ENCODE results near the gene DUSP8. TPM values are rescaled to one million over a fixed set of nuclear protein-coding genes. Genes with fewer than 3 reads are reported as not detected.

The DUSP8 gene
- total RNA-seq, 1 experiment from 2014 or later, result 14.0 TPM

DNA sequence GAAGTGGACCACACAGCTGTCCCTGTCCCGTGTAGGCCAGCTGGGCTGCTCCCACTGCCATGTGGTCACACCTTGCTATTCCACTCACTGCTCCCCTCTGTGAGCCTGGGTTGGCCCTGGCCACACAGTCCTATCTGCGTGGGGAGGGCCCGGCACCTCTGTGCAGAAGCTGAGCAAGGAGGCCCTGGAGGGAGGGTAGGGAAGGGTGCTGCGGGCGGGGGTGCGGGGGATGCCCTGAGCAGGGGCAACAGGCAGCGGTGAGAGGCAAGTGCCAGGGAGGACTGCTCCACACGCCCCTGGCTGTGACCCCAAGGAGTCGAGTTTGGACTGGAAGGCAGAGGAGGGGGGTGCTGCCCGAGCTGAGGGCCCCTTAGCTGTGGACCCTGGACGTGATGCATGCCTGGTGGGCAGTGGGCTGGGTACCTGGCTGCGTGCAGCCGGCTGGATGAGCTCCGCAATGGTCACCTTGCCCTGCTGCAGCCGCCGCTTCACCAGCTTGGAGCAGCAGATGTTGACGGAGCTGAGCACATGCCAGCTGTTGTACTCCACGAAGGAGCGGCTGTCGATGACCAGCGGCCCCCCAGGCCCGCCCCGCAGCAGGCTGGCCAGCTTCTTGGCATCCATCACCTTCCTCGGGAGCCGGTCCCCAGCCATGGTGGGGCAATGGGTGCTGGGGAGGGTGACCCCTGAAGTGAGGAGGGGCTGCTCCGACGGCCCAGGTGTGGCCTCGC, 6.7 kb downstream of the DUSP8 start:
- Mint-ChIP-seq H3K36me3 (ENCODE audit: insufficient read depth, unreplicated experiment) (peaks cover 33% of the 10 kb centered on the region), H3K9me3 (ENCODE audit: low read depth, unreplicated experiment) (no peaks in the 10 kb centered on the region), H3K27me3 (ENCODE audit: unreplicated experiment) (no peaks in the 10 kb centered on the region), H3K4me3 (ENCODE audit: low read depth, unreplicated experiment) (no peak overlapping the region), H3K4me1 (ENCODE audit: low read depth, unreplicated experiment) (peaks cover 7% of the 10 kb centered on the region), H3K27ac (ENCODE audit: unreplicated experiment) (no peak overlapping the region)
- DNase-seq, result no peak
- intact Hi-C loops (cut with micrococcal nuclease; ENCODE audit: unreplicated experiment), result no loop called here
- CTCF ChIA-PET, result interaction anchor here (0.6 kb wide), 1 partner anchor 17 kb away, joined by 3 read pairs; no protein-coding TSS in a partner anchor
- BruUV-seq (replicated peaks), result no TSS peak
- TF ChIP-seq, protein P1, sequence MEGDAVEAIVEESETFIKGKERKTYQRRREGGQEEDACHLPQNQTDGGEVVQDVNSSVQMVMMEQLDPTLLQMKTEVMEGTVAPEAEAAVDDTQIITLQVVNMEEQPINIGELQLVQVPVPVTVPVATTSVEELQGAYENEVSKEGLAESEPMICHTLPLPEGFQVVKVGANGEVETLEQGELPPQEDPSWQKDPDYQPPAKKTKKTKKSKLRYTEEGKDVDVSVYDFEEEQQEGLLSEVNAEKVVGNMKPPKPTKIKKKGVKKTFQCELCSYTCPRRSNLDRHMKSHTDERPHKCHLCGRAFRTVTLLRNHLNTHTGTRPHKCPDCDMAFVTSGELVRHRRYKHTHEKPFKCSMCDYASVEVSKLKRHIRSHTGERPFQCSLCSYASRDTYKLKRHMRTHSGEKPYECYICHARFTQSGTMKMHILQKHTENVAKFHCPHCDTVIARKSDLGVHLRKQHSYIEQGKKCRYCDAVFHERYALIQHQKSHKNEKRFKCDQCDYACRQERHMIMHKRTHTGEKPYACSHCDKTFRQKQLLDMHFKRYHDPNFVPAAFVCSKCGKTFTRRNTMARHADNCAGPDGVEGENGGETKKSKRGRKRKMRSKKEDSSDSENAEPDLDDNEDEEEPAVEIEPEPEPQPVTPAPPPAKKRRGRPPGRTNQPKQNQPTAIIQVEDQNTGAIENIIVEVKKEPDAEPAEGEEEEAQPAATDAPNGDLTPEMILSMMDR (IDR thresholded peaks at IDR 0.05; ENCODE audit: unreplicated experiment), result no peak

- TF ChIP-seq, protein P1 (IDR thresholded peaks at IDR 0.05; ENCODE audit: unreplicated experiment), result no peak
- H3K9me3 Mint-ChIP-seq (ENCODE audit: low read depth, unreplicated experiment), result no peaks in the 10 kb centered on the region
- H3K36me3 Mint-ChIP-seq (ENCODE audit: insufficient read depth, unreplicated experiment), result peaks cover 32% of the 10 kb centered on the region
- H3K4me1 Mint-ChIP-seq (ENCODE audit: low read depth, unreplicated experiment), result peaks cover 10% of the 10 kb centered on the region
- no peak overlapping the region for H3K4me3 Mint-ChIP-seq (ENCODE audit: low read depth, unreplicated experiment)
- CTCF ChIA-PET, result interaction anchor here (0.9 kb wide), 1 partner anchor 18 kb away, joined by 3 read pairs; no protein-coding TSS in a partner anchor
- H3K27ac Mint-ChIP-seq (ENCODE audit: unreplicated experiment), result no peak overlapping the region
- intact Hi-C loops (cut with micrococcal nuclease; ENCODE audit: unreplicated experiment), result no loop called here
- DNase-seq, result no peak
- BruUV-seq (replicated peaks), result no TSS peak
- no peaks in the 10 kb centered on the region for H3K27me3 Mint-ChIP-seq (ENCODE audit: unreplicated experiment)
Measured at GRCh38 chr11:1564535-1565172, 7.4 kb downstream of the DUSP8 start.

DNA sequence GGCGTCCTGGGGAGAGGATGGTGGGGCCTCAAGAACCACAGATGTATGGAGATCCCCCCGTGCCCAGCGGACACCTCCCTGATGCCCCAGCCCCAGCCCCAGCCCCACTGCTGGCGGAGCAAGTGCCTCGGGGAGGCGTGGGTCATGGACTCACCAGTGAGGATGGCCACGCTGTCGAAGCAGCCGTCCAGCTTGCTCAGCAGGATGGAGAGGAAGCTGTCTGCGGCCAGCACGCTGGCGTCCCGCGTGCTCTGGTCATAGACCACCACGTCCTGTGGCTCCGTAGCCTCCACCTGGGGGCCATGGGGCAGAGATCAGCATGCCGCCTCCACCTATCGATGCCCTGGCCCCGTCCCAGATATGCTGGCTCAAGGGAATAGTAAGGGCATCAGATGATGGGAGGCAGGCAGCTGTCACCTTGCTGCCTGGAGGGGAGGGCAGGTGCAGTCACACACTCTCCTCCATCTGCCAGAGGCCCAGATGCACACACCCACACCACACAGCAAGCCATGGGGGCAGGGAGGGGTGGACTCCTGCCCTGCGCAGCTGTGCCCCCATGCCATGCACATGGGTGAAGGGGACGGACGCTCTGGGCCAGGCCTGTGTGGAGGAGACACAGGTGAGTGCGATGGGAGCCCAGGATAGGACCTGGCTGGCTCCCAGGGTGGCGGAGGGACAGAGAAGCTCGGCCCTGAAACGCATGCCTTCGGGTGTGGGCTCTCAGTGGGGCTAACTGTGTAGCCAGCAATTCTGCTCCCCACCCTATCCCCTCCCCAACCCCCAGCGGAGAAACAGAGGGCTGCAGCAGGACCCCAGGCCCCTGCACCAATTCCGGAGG, 8.2 kb downstream of the DUSP8 start:
- peaks cover 34% of the 10 kb centered on the region for H3K36me3 Mint-ChIP-seq (ENCODE audit: insufficient read depth, unreplicated experiment)
- intact Hi-C loops (cut with micrococcal nuclease; ENCODE audit: unreplicated experiment), result no loop called here
- TF ChIP-seq, protein P1 (IDR thresholded peaks at IDR 0.05; ENCODE audit: unreplicated experiment), result no peak
- H3K9me3 Mint-ChIP-seq (ENCODE audit: low read depth, unreplicated experiment), result no peaks in the 10 kb centered on the region
- H3K27me3 Mint-ChIP-seq (ENCODE audit: unreplicated experiment), result no peaks in the 10 kb centered on the region
- no peak overlapping the region for H3K4me3 Mint-ChIP-seq (ENCODE audit: low read depth, unreplicated experiment)
- no peak overlapping the region for H3K27ac Mint-ChIP-seq (ENCODE audit: unreplicated experiment)
- DNase-seq, result no peak
- CTCF ChIA-PET, result interaction anchor here (0.9 kb wide), 1 partner anchor 17 kb away, joined by 3 read pairs; no protein-coding TSS in a partner anchor
- H3K4me1 Mint-ChIP-seq (ENCODE audit: low read depth, unreplicated experiment), result peaks cover 11% of the 10 kb centered on the region
- no TSS peak for BruUV-seq (replicated peaks)

- peaks cover 41% of the 10 kb centered on the region for H3K36me3 Mint-ChIP-seq (ENCODE audit: insufficient read depth, unreplicated experiment)
Measured at GRCh38 chr11:1563149-1563638, 8.9 kb downstream of the DUSP8 start.

More at GRCh38 chr11:1563149-1563638, 8.9 kb downstream of the DUSP8 start:
- DNase-seq, result no peak
- TF ChIP-seq, protein P1 (IDR thresholded peaks at IDR 0.05; ENCODE audit: unreplicated experiment), result no peak
- CTCF ChIA-PET, result no interaction called here
- BruUV-seq (replicated peaks), result no TSS peak
- Mint-ChIP-seq H3K4me1 (ENCODE audit: low read depth, unreplicated experiment) (peaks cover 18% of the 10 kb centered on the region), H3K4me3 (ENCODE audit: low read depth, unreplicated experiment) (no peak overlapping the region), H3K27me3 (ENCODE audit: unreplicated experiment) (no peaks in the 10 kb centered on the region), H3K9me3 (ENCODE audit: low read depth, unreplicated experiment) (no peaks in the 10 kb centered on the region), H3K27ac (ENCODE audit: unreplicated experiment) (no peak overlapping the region)
- intact Hi-C loops (cut with micrococcal nuclease; ENCODE audit: unreplicated experiment), result no loop called here
